Neural progenitor cell (in vitro differentiated cells): ENCODE data around the gene LINGO3. TPM values are rescaled to one million over a fixed set of nuclear protein-coding genes. Genes with fewer than 3 reads are reported as not detected.

Experiments used
- DNase-seq: peaks from one replicate; pipeline ENCODE4 v3.0.0-alpha.2; 2016; ENCODE audit warnings: low spot score
- H2AFZ ChIP-seq: fragments of 200-600 bp; sonication (generic); replicated peaks from 2 replicates; pipeline ENCODE4 v1.6.1; 2016; ENCODE audit warnings: antibody characterized with exemption
- H3F3A ChIP-seq: fragments of 200-600 bp; sonication (generic); 2 replicates; pipeline ENCODE4 v1.6.1; 2016; ENCODE audit warnings: antibody characterized with exemption, low read depth
- H3K27ac ChIP-seq: fragments of 200-600 bp; sonication (generic); 2 replicates; pipeline ENCODE4 v1.5.1; 2016; ENCODE audit warnings: mild to moderate bottlenecking
- H3K27me3 ChIP-seq: fragments of 200-600 bp; sonication (generic); 2 replicates; pipeline ENCODE4 v1.6.1; 2016; ENCODE audit warnings: mild to moderate bottlenecking, moderate library complexity
- H3K36me3 ChIP-seq: fragments of 200-600 bp; sonication (generic); 2 replicates; pipeline ENCODE4 v1.5.1; 2016
- H3K4me1 ChIP-seq: fragments of 200-600 bp; sonication (generic); 2 replicates; pipeline ENCODE4 v1.6.1; 2016; ENCODE audit warnings: mixed run types
- H3K4me2 ChIP-seq: fragments of 200-600 bp; sonication (generic); 2 replicates; pipeline ENCODE4 v1.6.1; 2016
- H3K4me3 ChIP-seq: fragments of 200-600 bp; sonication (generic); 2 replicates; pipeline ENCODE4 v1.5.1; 2016
- H3K79me2 ChIP-seq: fragments of 200-600 bp; sonication (generic); 2 replicates; pipeline ENCODE4 v1.6.1; 2016; ENCODE audit warnings: low read depth
- H3K9ac ChIP-seq: fragments of 200-600 bp; sonication (generic); 2 replicates; pipeline ENCODE4 v1.6.1; 2016
- H3K9me3 ChIP-seq: fragments of 200-600 bp; sonication (generic); 2 replicates; pipeline ENCODE4 v1.5.1; 2016; ENCODE audit warnings: low read depth
- H4K20me1 ChIP-seq: fragments of 200-600 bp; sonication (generic); 2 replicates; pipeline ENCODE4 v1.6.1; 2016; ENCODE audit warnings: low read depth
- H3K27ac Mint-ChIP-seq: 3 replicates; pipeline ENCODE4 v1.8.0; 2021; ENCODE audit warnings: mixed read lengths
- H3K27me3 Mint-ChIP-seq: 2 replicates; pipeline ENCODE4 v1.8.0; 2022; ENCODE audit warnings: low read depth, mild to moderate bottlenecking, inconsistent platforms, moderate library complexity, mixed read lengths; ENCODE audit not compliant: insufficient read depth
- H3K36me3 Mint-ChIP-seq: 3 replicates; pipeline ENCODE4 v1.8.0; 2021; ENCODE audit warnings: mixed read lengths
- H3K4me1 Mint-ChIP-seq: 3 replicates; pipeline ENCODE4 v1.8.0; 2021; ENCODE audit warnings: mixed read lengths
- H3K4me3 Mint-ChIP-seq: 3 replicates; pipeline ENCODE4 v1.8.0; 2021; ENCODE audit warnings: mild to moderate bottlenecking, moderate library complexity, mixed read lengths
- H3K9me3 Mint-ChIP-seq: 3 replicates; pipeline ENCODE4 v1.8.0; 2020; ENCODE audit warnings: mixed read lengths
- CTCF ChIP-seq: fragments of 200-600 bp; sonication (generic); IDR thresholded peaks from 2 replicates; pipeline ENCODE4 v1.5.1; 2017; ENCODE audit warnings: antibody characterized with exemption, mild to moderate bottlenecking
- EZH2 ChIP-seq: fragments of 200-600 bp; sonication (generic); IDR thresholded peaks from 2 replicates; pipeline ENCODE4 v1.6.1; 2017; ENCODE audit warnings: antibody characterized with exemption, mild to moderate bottlenecking, moderate library complexity
- EZH2phosphoT487 ChIP-seq: fragments of 200-600 bp; sonication (generic); IDR thresholded peaks from 2 replicates; pipeline ENCODE4 v1.6.1; 2017; ENCODE audit warnings: antibody characterized with exemption
- total RNA-seq: library from RNA; depleted of rRNA; stranded (reverse); fragments of >200 nt; gene quantifications from 2 replicates; pipeline ENCODE4 v1.2.3, GENCODE V29; 2015; ENCODE audit warnings: low replicate concordance

Gene LINGO3
- total RNA-seq, 1 donor from 2014 or later = not detected

DNA sequence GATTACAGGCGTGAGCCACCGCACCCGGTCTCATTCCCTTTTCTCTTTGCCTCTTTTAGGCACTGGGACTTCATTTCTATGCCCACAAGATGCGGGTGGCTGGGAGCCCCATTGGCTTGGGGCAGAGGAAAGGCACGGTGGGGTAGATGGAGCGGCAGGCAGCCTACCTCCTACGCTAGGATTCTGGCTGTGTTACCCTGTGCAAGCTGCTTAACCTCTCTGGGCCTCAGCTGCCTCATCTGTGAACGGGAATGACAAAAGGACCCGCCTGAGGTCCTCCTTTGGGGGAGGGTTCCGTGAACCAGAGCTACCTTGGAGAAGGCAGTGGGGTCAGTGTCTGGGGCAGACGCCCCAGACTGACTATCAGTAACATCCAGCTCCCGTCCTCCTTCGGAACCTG is 9.3 kb upstream of the LINGO3 start:
- no peak for DNase-seq
- Histone ChIP-seq H3F3A (peaks cover 4% of the 10 kb centered on the region), H3K27ac (no peak overlapping the region), H3K27me3 (peaks cover 28% of the 10 kb centered on the region), H3K36me3 (no peaks in the 10 kb centered on the region), H2AFZ (no peak overlapping the region), H3K9ac (no peak overlapping the region), H3K4me3 (no peak overlapping the region), H3K9me3 (no peaks in the 10 kb centered on the region), H3K4me2 (no peak overlapping the region), H3K79me2 (no peaks in the 10 kb centered on the region), H4K20me1 (no peaks in the 10 kb centered on the region), H3K4me1 (peaks cover 4% of the 10 kb centered on the region)
- H3K9me3 Mint-ChIP-seq = peaks cover 18% of the 10 kb centered on the region
- peaks cover 17% of the 10 kb centered on the region for H3K27me3 Mint-ChIP-seq
- H3K36me3 Mint-ChIP-seq = no peaks in the 10 kb centered on the region
- peaks cover 11% of the 10 kb centered on the region for H3K4me1 Mint-ChIP-seq
- no peak overlapping the region for H3K4me3 Mint-ChIP-seq
- H3K27ac Mint-ChIP-seq = no peak overlapping the region
- TF ChIP-seq EZH2phosphoT487 (no peak), EZH2 (no peak), CTCF (no peak)

GRCh38 chr19:2315818-2316353 is 7.9 kb upstream of the LINGO3 start:
- H3K4me2 ChIP-seq = peak overlapping the region; percentile 18
- Mint-ChIP-seq H3K9me3 (peaks cover 18% of the 10 kb centered on the region), H3K27me3 (peaks cover 19% of the 10 kb centered on the region), H3K4me1 (peaks cover 11% of the 10 kb centered on the region), H3K36me3 (no peaks in the 10 kb centered on the region), H3K27ac (no peak overlapping the region), H3K4me3 (no peak overlapping the region)
- no peak overlapping the region for H3K9ac ChIP-seq
- peaks cover 33% of the 10 kb centered on the region for H3K27me3 ChIP-seq
- peaks cover 4% of the 10 kb centered on the region for H3K4me1 ChIP-seq
- H2AFZ ChIP-seq = peak overlapping the region; percentile 26
- no peak overlapping the region for H3K27ac ChIP-seq
- no peaks in the 10 kb centered on the region for H3K79me2 ChIP-seq
- no peaks in the 10 kb centered on the region for H3K36me3 ChIP-seq
- peaks cover 4% of the 10 kb centered on the region for H3F3A ChIP-seq
- H3K4me3 ChIP-seq = no peak overlapping the region
- H3K9me3 ChIP-seq = no peaks in the 10 kb centered on the region
- DNase-seq = peak; percentile 86
- no peaks in the 10 kb centered on the region for H4K20me1 ChIP-seq
- TF ChIP-seq EZH2phosphoT487 = no peak
- TF ChIP-seq CTCF = peak; percentile 81
- no peak for TF ChIP-seq EZH2

DNA sequence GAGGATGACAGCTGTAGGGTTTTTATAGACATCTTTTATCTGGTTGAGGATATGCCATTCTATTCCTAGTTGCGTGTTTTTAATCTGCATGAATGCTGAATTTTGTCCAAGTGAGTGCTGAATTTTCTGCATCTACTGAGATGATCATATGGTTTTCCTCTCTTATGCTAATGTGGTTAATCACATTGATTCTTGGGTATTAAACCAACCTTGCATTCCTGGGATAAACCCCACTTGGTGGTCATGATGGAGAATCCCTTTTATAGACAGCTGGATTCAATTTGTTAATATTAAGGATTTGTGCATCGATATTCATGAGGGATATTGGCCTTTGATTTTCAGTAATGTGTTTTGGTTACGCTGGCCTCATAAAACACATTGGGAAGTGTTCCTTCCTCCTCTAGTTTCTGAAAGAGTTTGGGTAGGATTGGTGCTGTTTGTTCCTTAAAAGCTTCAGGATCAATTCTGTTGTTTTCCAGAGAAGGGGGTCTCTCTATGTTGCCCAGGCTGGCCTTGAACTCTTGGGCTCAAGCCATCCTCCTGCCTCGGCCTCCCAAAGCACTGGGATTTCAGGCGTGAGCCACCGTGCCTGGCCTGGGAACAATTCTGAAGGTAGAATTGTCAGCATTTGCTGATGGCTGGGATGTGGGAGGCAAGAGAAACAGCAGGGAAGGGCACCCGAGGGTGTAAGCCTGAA is 7.3 kb upstream of the LINGO3 start:
- DNase-seq = no peak
- Histone ChIP-seq H3K36me3 (no peaks in the 10 kb centered on the region), H2AFZ (no peak overlapping the region), H3F3A (peaks cover 4% of the 10 kb centered on the region), H3K27me3 (peaks cover 36% of the 10 kb centered on the region), H3K27ac (no peak overlapping the region), H3K4me2 (no peak overlapping the region), H3K4me1 (peaks cover 4% of the 10 kb centered on the region), H3K9ac (no peak overlapping the region), H4K20me1 (no peaks in the 10 kb centered on the region), H3K4me3 (no peak overlapping the region), H3K9me3 (no peaks in the 10 kb centered on the region), H3K79me2 (no peaks in the 10 kb centered on the region)
- Mint-ChIP-seq H3K27ac (no peak overlapping the region), H3K4me3 (peak overlapping the region; percentile 28), H3K27me3 (peaks cover 18% of the 10 kb centered on the region), H3K9me3 (peaks cover 18% of the 10 kb centered on the region), H3K4me1 (peaks cover 11% of the 10 kb centered on the region), H3K36me3 (no peaks in the 10 kb centered on the region)
- TF ChIP-seq EZH2 (no peak), EZH2phosphoT487 (no peak), CTCF (no peak)
